HG03139 (cell line): Measurements from ENCODE around the gene RTF1.

ENCODE experiments used
- ATAC-seq: cut with Tn5 transposase; IDR thresholded peaks from one replicate; pipeline ENCODE4 v1.9.1; 2021; ENCODE audit not compliant: unreplicated experiment

The RTF1 gene

DNA sequence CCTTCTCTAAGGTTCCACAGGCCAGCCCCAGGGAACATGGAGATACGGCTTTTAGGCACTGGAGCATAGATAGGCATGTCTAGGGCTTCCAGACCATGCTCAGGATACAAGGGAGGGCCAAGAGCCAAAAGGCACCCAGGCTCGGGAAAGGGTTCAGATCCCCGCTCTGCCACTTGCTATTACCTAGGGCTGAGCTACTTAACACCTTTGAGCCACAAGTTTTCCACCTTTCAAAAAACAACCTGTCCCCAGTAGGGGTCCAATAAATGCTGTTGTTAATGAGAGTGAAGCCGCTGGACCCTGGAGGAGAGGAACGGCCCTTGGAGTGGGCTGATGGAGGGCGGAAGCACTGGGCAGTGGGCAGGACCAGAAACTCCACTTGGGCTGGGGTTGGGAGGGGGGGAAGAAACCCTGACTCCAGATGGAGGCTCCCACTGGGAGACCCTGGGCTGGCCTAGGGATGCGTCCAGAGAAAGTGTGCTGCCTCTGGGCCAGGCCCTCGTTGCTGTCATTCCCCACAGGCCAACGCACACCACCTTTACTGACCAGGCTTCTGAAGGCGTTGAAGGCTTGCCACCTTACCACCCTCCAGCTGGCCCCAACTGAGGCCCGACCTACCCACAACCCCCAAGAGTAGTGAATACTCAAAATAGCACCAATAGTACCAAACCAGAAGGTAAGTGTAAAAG, 68.2 kb downstream of the RTF1 start:
- ATAC-seq: no peak

GRCh38 chr15:41486286-41486685, 69.4 kb downstream of the RTF1 start:
- no peak for ATAC-seq

DNA sequence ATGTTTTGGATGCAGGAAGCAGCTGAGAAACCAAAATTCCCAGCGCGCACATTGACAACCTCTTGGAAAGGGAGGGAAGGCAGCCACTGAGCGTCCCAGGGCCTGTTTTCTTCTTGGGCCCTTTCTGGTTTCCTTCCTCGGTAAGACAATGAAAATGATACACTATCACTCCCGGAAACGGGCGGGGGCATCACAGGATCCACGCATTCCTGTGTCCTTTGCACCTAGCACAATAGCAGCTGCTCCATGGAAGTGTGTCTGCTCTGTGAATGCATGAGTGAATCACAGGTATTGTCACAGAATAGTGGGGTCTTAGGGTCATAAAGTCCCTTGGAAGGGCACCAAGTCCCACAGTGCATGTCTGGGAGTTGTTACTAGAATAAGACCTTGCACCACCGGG, 70.5 kb downstream of the RTF1 start:
- ATAC-seq: no peak

DNA sequence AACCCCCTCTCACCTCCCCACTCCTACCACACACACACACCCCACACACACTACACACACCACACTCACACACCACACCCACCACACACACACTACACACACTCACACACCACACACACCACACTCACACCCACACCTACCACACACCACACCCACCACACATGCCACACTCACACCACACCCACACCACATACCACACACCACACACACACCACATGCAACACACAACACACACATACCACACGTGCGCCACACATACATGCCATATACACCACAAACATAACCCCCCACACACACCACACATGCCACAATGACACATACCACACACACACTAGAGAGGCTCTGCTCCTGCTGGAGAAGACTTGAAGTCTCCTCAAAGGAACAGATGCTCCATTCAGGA, 70.9 kb downstream of the RTF1 start:
- no peak for ATAC-seq

GRCh38 chr15:41489641-41490040, 72.7 kb downstream of the RTF1 start:
- ATAC-seq: no peak

DNA sequence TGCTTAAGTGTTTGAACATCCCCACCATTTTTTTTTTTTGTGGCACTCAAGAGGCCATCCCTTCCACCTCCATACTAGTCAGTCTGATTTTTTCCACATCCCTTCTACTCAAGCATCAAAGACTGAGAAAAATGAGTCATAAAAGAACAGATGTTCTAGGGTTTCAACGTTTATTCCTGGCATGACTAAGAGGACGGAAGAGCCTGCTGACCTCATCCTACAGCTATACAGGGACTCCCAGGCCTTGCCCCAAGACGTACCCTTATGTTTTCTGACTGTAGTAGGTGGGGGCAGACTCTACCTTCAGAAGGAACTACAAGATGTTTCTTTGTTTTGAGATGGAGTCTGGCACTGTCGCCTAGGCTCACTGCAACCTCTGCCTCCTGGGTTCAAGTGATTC, 73.5 kb downstream of the RTF1 start:
- no peak for ATAC-seq

DNA sequence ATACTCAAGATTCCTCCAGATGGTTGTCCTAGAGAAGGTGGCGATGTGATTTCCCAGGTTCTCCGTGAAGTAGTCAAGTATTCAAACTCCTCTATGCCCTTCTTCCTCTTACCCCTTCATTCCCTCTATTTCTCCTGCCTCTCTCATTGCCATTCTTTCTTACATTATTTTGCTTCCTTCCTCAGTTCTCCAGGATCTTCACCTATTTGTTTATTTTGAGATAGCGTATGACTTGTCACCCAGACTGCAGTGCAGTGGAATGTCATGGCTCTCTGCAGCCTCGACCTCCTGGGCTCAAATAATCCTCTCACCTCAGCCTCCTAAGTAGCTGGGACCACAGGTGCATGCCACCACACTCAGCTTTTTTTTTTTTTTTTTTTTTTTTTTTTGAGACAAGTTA, 75.0 kb downstream of the RTF1 start:
- ATAC-seq: no peak

DNA sequence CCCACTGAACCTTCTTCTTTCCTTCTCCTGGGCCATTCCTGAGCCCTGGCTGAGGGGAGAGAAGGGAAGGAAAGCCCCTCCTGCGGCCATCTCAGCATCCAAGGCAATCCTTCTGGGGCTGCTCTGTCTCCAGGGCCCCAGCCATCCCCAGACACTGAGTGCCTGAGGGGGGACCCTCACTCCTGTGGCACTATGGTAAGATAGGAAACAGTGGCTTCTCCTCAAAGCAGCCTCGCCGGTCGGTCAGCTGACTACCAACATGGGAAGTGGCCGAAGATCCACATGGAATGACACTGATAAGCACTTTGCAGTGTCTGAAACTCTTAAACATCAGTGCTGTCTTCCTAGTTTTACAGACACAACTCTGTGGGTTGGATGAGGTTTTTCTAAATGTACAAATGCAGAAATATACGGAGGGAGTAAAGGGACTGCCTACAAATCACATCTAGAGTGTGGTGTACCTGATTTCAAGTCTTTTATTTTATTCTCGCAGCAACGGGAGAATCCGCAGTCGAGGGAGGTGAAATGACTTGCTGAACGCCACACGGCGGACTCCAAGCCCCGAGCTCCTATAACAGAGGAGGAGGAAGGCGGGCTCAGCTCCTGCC, 75.8 kb downstream of the RTF1 start:
- ATAC-seq: no peak

GRCh38 chr15:41493205-41493901, 76.5 kb downstream of the RTF1 start, which contains the start of gene ITPKA:
TSS of gene ITPKA (plus strand) at chr15:41493874. CDS start at chr15:41493928, 54 bp downstream.
- ATAC-seq: peak; percentile 43

GRCh38 chr15:41493902-41494189, 77.0 kb downstream of the RTF1 start:
- no peak for ATAC-seq

- ATAC-seq: peak; percentile 25
Observed at GRCh38 chr15:41494190-41494921, 77.5 kb downstream of the RTF1 start.

DNA sequence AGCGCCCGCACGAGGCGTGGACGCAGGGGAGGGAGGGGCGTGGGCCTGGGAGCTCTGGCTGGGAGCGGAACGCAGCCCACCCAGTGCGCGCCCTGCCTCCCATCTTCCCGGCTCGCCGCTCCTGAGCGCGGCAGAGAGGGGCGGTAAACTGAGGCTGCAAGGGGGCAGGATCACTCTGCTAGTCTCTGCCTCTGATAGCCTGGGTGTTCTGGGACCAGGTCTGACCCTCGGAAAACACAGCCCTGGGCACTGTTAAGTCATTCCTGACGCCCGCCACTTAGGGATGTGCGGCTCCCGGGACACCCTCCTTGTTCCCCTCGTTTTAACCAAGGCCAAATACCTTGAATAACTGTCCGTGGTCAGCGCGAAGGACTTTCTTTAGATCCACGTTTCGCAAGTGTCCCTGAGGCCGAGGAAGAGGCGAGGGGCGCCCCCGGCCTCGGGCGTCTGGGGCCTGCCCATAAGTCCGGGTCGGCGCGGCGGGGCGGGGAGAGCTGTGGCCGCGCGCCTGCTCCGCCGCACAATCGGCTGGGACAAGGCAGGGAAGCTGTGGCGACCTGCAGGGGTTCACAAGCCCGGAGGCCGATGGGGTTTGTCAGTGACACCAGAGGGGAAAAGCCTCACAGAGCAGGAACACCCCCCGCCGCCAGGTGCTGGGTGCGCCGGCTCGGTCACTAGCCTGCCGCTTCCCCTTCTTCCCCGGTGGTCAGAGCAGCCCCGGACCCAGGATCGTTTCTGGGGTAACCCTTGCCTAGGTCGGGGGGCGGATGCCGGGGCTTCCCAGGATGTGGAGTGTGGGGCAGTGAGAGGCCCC, 78.2 kb downstream of the RTF1 start:
- ATAC-seq: no peak

- ATAC-seq: no peak
Observed at GRCh38 chr15:41495736-41496599, 79.1 kb downstream of the RTF1 start.

DNA sequence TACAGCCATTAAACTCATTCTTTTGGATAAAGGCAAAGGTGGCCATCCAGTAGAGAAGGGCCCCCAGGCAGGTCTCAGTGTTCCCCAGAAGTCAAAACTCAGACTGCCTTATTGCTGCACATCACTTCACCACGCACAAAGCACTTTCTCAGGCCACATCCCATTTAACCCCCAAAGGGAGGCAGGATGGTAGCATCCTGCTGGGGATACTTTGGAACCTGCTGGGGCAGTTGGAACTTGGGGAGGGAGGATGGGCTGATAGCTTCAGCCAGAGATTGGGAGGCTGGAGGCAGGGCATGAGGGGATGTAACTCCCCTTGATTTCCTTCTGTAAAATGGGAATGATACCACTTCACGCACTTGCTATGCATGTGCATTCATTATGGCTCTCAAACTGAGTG, 81.8 kb downstream of the RTF1 start:
- no peak for ATAC-seq

DNA sequence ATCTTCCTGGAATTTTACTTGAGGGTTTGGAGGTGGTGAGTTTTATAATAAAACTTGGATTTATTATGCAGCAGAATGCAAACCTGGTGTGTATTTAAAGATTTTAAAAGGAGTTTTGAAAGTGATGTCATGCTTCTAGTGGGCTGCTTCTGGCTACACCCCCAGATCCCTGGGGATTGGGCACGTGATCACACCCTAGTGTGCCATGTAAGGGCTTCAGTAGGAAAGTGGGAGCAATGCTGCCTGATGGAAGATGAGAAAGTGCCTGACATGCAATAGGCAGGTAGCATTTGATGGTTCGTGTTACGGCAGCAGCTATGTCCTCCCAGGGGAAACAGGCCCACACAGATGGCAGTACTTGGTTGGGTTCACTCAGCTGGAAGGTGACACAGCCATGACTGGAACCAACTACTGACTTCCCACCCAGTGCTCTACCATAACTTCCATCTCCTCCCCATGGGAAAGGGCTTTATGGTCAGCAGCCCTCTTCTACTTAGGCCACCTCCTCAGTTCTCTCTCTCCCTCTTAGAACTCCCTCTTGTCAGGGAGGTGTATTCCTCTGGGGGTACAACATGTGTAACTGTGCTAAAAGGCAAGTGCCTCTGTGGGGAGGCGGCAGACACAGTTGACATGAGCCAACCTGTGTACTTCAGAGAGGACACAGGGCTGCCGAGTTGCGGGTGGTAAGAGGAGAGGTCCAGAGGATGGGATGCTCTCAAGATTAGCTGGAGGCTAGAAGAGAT, 82.4 kb downstream of the RTF1 start:
- no peak for ATAC-seq

DNA sequence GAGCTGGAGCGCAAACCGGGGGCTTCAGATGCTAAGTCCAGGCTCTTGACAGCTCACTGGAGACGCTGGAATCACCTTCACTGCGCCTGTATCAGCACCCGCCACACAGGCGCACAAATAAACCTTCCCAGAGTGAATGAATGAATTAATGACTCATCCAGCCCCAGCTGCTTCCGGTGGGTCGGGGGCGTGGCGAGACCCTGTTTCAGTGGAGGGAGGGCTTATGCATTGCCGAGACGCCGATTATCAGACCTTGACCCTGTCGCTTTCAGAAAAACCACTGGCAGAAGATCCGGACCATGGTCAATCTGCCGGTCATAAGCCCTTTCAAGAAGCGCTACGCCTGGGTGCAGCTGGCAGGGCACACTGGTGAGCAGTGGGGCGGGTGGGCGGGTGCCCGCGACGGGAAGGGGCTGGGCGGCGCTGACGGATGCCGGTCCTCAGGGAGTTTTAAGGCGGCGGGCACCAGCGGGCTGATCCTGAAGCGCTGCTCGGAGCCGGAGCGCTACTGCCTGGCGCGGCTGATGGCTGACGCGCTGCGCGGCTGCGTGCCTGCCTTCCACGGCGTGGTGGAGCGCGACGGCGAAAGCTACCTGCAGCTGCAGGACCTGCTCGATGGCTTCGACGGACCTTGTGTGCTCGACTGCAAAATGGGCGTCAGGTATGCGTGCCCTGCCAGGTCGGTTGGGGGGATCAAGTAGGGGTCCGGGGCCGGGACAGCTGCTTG, 84.5 kb downstream of the RTF1 start:
- ATAC-seq: no peak

DNA sequence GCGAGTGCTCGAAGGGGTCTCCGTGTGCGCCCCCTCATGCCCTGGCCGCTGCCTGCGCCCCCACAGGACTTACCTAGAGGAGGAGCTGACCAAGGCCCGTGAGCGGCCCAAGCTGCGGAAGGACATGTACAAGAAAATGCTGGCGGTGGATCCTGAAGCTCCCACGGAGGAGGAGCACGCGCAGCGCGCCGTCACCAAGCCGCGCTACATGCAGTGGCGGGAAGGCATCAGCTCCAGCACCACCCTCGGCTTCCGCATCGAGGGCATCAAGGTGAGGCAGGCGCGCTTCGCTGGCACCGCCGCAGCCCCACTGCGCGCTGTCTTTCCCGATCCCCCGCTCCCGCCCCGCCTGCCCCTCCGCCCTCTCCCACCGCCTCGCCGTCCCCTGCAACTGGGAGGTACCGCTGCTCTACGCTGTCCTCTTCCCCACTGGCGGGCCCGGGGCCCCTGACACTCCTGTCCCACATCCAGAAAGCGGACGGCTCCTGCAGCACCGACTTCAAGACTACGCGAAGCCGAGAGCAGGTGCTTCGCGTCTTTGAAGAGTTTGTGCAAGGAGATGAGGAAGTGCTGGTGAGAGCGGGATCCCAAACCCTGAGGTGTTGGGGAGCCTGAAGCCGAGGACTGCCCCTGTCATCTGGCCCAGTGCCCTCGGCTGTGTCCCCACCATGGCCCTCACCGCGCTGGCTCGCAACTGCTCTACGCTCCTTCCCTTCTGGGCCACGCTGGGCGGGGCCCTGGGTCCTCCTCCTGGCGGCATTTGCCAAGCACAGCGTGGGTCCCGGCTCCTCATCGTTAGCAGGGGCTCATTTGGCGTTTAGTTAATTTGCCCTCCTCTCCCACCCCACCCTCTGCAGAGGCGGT, 85.3 kb downstream of the RTF1 start:
- ATAC-seq: no peak
